Thyroid gland (tissue), 4 donors: Measurements from ENCODE around the gene TAOK1. TPM values are rescaled to one million over a fixed set of nuclear protein-coding genes. Genes with fewer than 3 reads are reported as not detected.

Experiments
- DNase-seq, 2 donors: peaks; one replicate each; pipeline ENCODE4 v3.0.0-alpha.2; 2019
- H3K27ac ChIP-seq, 3 donors: fragments of 200-600 bp; sonication (generic); 1 replicate in 2 of 3; 2 replicates in 1 of 3; pipeline ENCODE4 v1.5.1; 2016 to 2019; ENCODE audit warnings: mild to moderate bottlenecking in 1 of 3, moderate library complexity in 1 of 3
- H3K27me3 ChIP-seq: fragments of 200-600 bp; sonication (generic); one replicate; pipeline ENCODE4 v1.5.1; 2019
- H3K36me3 ChIP-seq, 2 donors: fragments of 200-600 bp; sonication (generic); one replicate each; pipeline ENCODE4 v1.5.1; 2016 to 2019
- H3K4me1 ChIP-seq, 2 donors: fragments of 200-600 bp; sonication (generic); one replicate each; pipeline ENCODE4 v1.5.1; 2017 to 2019
- H3K4me3 ChIP-seq, 3 donors: fragments of 200-600 bp; sonication (generic); replicated peaks in 1 of 3; 1 replicate in 2 of 3; 2 replicates in 1 of 3; pipeline ENCODE4 v1.5.1; 2016; ENCODE audit warnings: mild to moderate bottlenecking in 1 of 3
- H3K9me3 ChIP-seq: fragments of 200-600 bp; sonication (generic); one replicate; pipeline ENCODE4 v1.5.1; 2017
- CTCF ChIP-seq, 6 experiments: fragments of 200-600 bp in 3 of 6; fragments of 450-650 bp in 3 of 6; sonication (generic) in 3 of 6; IDR thresholded peaks; one replicate each; pipeline ENCODE4 v1.5.1; 2016 to 2019; ENCODE audit warnings: antibody characterized with exemption in 6 of 6, mild to moderate bottlenecking in 2 of 6, inconsistent platforms in 1 of 6, moderate library complexity in 1 of 6
- POLR2A ChIP-seq, 2 donors: fragments of 450-650 bp; IDR thresholded peaks; one replicate each; pipeline ENCODE4 v1.6.1; 2017; ENCODE audit warnings: antibody characterized with exemption in 2 of 2, mild to moderate bottlenecking in 2 of 2, moderate library complexity in 1 of 2
- WGBS, 2 donors: methylation state at CpG; one replicate each; pipeline ENCODE4 v1.1.5; 2017; 5-methylcytosine and 5-hydroxymethylcytosine counted together
- intact Hi-C: fragments of 100-400 bp; cut with DNase I; formaldehyde crosslinking; loops from one replicate; pipeline ENCODE4 v1.15.1; 2023
- total RNA-seq, 4 donors: library from RNA; depleted of rRNA; stranded (reverse); fragments of >200 nt; gene quantifications; one replicate each; pipeline ENCODE4 v1.2.3, GENCODE V29; 2016

The TAOK1 gene
- total RNA-seq, 4 donors from 2014 or later, result 62.9 to 87.5 (median 68.8) TPM

DNA sequence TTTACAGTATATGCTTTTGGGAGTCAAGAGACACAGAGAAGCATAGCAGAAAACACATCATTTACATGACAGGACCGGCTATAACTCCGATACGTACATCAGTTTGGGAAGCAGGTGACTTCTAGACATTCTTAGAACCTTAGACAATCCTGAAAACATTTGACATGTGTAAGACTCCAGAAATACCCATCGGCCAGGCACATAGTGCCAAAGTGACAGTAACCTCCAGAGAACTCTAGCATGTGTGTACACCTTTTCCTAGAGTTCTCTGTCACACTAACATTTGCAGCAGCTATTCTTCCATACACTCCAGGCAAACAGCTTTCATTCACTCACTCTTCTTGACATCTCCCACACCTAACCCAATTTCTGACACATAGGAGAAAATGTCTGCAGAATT, 3.4 kb upstream of the TAOK1 start:
- intact Hi-C loops, result loop anchor here (10.0 kb wide), 1 partner anchor 178 kb away; the partner anchor contains the start of genes ABHD15 and TP53I13
- no peak for TF ChIP-seq POLR2A (IDR thresholded peaks at IDR 0.05)
- 92% methylated on average over 4 of the region's 4 CpGs for WGBS, 2 donors

DNA sequence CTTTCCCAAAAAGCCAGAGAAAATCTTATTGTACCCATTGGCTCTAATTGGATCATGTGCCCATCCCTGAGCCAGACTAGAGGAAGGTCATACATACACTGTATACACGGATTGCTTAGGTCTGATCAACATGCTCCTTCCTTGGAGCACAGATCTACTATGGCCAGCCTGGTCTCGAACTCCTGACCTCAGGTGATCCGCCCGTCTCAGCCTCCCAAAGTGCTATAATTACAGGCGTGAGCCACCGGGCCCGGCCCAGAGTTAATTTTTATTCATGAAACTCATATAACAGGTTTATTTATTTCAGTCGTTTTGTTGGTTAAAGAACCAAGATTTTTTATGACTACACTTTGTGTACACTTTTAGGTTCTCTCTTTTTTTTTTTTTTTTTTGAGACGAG, 1.2 kb upstream of the TAOK1 start:
- 95 to 96% methylated on average over 9 of the region's 9 CpGs for WGBS, 2 donors
- H3K27me3 ChIP-seq, result no peaks in the 10 kb centered on the region
- no peak for DNase-seq
- H3K36me3 ChIP-seq, result no peaks in the 10 kb centered on the region
- TF ChIP-seq CTCF (IDR thresholded peaks at IDR 0.05) (no peak), POLR2A (IDR thresholded peaks at IDR 0.05) (no peak)
- intact Hi-C loops, result loop anchor here (10.0 kb wide), 1 partner anchor 176 kb away; the partner anchor contains the start of genes ABHD15 and TP53I13
- H3K9me3 ChIP-seq, result no peaks in the 10 kb centered on the region
- peaks cover 8 to 19% of the 10 kb centered on the region in 2 donors for H3K4me1 ChIP-seq
- H3K4me3 ChIP-seq, result no peak overlapping the region
- no peak overlapping the region for H3K27ac ChIP-seq

More for the DNA sequence above, 3.4 kb upstream of the TAOK1 start:
- Histone ChIP-seq H3K27ac (no peak overlapping the region), H3K36me3 (no peaks in the 10 kb centered on the region), H3K4me3 (no peak overlapping the region), H3K27me3 (no peaks in the 10 kb centered on the region), H3K9me3 (no peaks in the 10 kb centered on the region), H3K4me1 (peaks cover 0 to 1% of the 10 kb centered on the region in 2 donors)
- no peak for DNase-seq

GRCh38 chr17:29390851-29391631, 878 bp downstream of the TAOK1 start:
- Histone ChIP-seq H3K4me3 (peak overlapping the region; percentile 86 to 98 (median 96)), H3K4me1 (peaks cover 8 to 19% of the 10 kb centered on the region in 2 donors), H3K9me3 (no peaks in the 10 kb centered on the region), H3K27me3 (no peaks in the 10 kb centered on the region), H3K36me3 (no peaks in the 10 kb centered on the region), H3K27ac (peak overlapping the region; percentile 95 to 98 (median 95))
- peak; percentile 12 to 17 for DNase-seq
- no peak for TF ChIP-seq CTCF (IDR thresholded peaks at IDR 0.05)
- TF ChIP-seq POLR2A (IDR thresholded peaks at IDR 0.05), result no peak
- intact Hi-C loops, result no loop called here
- WGBS, 2 donors, result 1 to 2% methylated on average over 15 to 20 of the region's 28 CpGs

DNA sequence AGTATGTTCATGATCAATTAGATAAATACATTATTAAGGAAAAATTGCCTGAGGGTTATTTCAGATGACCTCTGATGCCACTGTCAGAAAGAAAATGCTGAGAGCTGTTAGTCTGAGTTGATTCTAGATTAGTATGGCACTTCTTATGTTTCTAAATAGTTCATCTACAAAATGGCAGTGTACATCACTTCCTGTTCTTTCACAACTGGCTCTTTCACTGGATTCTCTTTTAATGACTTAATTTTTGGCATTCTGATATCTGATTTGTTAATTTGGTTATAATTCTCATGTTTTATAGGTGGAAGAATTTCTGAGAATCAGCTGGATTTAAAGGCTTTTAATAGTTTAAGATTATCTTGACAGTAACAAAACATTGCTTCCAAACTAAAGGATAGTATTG, 3.3 kb downstream of the TAOK1 start:
- no peak for DNase-seq
- no peaks in the 10 kb centered on the region for H3K36me3 ChIP-seq
- no peak overlapping the region for H3K27ac ChIP-seq
- H3K9me3 ChIP-seq, result no peaks in the 10 kb centered on the region
- intact Hi-C loops, result no loop called here
- no peaks in the 10 kb centered on the region for H3K27me3 ChIP-seq
- TF ChIP-seq POLR2A (IDR thresholded peaks at IDR 0.05), result no peak
- no peak for TF ChIP-seq CTCF (IDR thresholded peaks at IDR 0.05)
- no peak overlapping the region for H3K4me3 ChIP-seq
- H3K4me1 ChIP-seq, result peaks cover 8 to 19% of the 10 kb centered on the region in 2 donors

DNA sequence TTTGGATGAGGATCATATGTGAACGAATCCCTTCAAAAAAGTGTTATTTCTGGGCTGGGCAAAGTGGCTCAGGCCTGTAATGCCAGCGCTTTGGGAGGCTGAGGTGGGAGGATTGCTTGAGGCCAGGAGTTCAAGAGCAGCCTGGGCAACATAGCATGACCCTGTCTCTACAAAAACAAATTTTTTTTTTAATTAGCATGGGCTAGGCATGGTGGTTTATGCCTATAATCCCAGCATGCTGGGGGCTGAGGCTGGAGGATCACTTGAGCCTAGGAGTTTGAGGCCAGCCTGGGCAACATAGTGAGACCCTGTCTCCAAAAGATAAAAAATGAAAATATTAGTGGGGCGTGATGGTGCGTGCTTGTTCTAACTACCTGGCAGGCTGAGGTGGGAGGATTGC, 4.6 kb downstream of the TAOK1 start:
- Histone ChIP-seq H3K27me3 (no peaks in the 10 kb centered on the region), H3K27ac (no peak overlapping the region), H3K9me3 (no peaks in the 10 kb centered on the region), H3K4me1 (peaks cover 8 to 19% of the 10 kb centered on the region in 2 donors), H3K4me3 (no peak overlapping the region), H3K36me3 (no peaks in the 10 kb centered on the region)
- intact Hi-C loops, result no loop called here
- WGBS, 2 donors, result 95 to 96% methylated on average over 4 of the region's 4 CpGs
- no peak for DNase-seq
- TF ChIP-seq POLR2A (IDR thresholded peaks at IDR 0.05) (no peak), CTCF (IDR thresholded peaks at IDR 0.05) (no peak)
